Upper lobe of left lung (tissue), 6 donors: ENCODE results near the gene NPSR1. TPM values are rescaled to one million over a fixed set of nuclear protein-coding genes. Genes with fewer than 3 reads are reported as not detected.
A peak's percentile ranks its signal among the peaks of the same experiment; 100 is the strongest.

Experiments used
- ATAC-seq, 2 donors: fragments of 200-7000 bp; cut with Tn5 transposase; one replicate each; pipeline ENCODE4 v1.9.1; 2022; ENCODE audit warnings: mild to moderate bottlenecking in 2 of 2, moderate library complexity in 2 of 2; ENCODE audit not compliant: low FRiP score in 2 of 2
- DNase-seq, 2 donors: peaks; one replicate each; pipeline ENCODE4 v3.0.0-alpha.2; 2019 to 2020
- H3K27ac ChIP-seq, 4 donors: fragments of 200-600 bp; sonication (generic); one replicate each; pipeline ENCODE4 v1.5.1; 2016 to 2019
- H3K27me3 ChIP-seq, 4 donors: fragments of 200-600 bp; sonication (generic); one replicate each; pipeline ENCODE4 v1.5.1; 2017 to 2019
- H3K36me3 ChIP-seq, 4 donors: fragments of 200-600 bp; sonication (generic); one replicate each; pipeline ENCODE4 v1.5.1; 2016 to 2019
- H3K4me1 ChIP-seq, 4 donors: fragments of 200-600 bp; sonication (generic); one replicate each; pipeline ENCODE4 v1.5.1; 2018 to 2019
- H3K4me3 ChIP-seq, 4 donors: fragments of 200-600 bp; sonication (generic); one replicate each; pipeline ENCODE4 v1.5.1; 2017 to 2019; ENCODE audit warnings: mild to moderate bottlenecking in 2 of 4, moderate library complexity in 1 of 4
- H3K9me3 ChIP-seq, 4 donors: fragments of 200-600 bp; sonication (generic); one replicate each; pipeline ENCODE4 v1.5.1; 2018 to 2019
- CTCF ChIP-seq, 6 experiments: fragments of 450-650 bp in 4 of 6; fragments of 200-600 bp in 2 of 6; sonication (generic) in 2 of 6; IDR thresholded peaks; one replicate each; pipeline ENCODE4 v1.5.1; 2016 to 2019; ENCODE audit warnings: antibody characterized with exemption in 6 of 6
- EP300 ChIP-seq, 4 donors: sonication (generic); formaldehyde crosslinking; IDR thresholded peaks; one replicate each; pipeline ENCODE4 v1.5.1; 2017; ENCODE audit warnings: antibody characterized with exemption in 4 of 4, control low read depth in 2 of 4
- POLR2A ChIP-seq, 4 donors: fragments of 450-650 bp; IDR thresholded peaks; one replicate each; pipeline ENCODE4 v1.5.1; 2016 to 2017; ENCODE audit warnings: antibody characterized with exemption in 4 of 4, mild to moderate bottlenecking in 2 of 4
- POLR2AphosphoS5 ChIP-seq, 2 donors: sonication (generic); formaldehyde crosslinking; IDR thresholded peaks; one replicate each; pipeline ENCODE4 v1.5.1; 2017; ENCODE audit warnings: antibody characterized with exemption in 2 of 2
- WGBS, 2 donors: methylation state at CpG; one replicate each; pipeline ENCODE4 v1.1.5; 2017 to 2018; 5-methylcytosine and 5-hydroxymethylcytosine counted together
- total RNA-seq, 6 donors: library from RNA; depleted of rRNA in 4 of 6; stranded (reverse); fragments of >200 nt in 4 of 6; gene quantifications; one replicate each; pipeline versions ENCODE4 v1.1.0 to v1.2.1, GENCODE V29; 2016 to 2021
- donor health status: DM: no; HTN: no; CAD: no; lungs with moderate emphysema.
- donor health status: DM: no; HTN: yes; CAD: no; lungs with severe emphysema.

NPSR1 gene
- total RNA-seq, 6 donors from 2014 or later, result not detected

GRCh38 chr7:34739651-34740300 lies 81.8 kb downstream of the NPSR1 start:
- H3K4me1 ChIP-seq, result no peaks in the 10 kb centered on the region
- H3K4me3 ChIP-seq, result no peak overlapping the region
- ATAC-seq (no peak), DNase-seq (no peak)
- no peaks in the 10 kb centered on the region for H3K27me3 ChIP-seq
- TF ChIP-seq POLR2AphosphoS5 (IDR thresholded peaks at IDR 0.05) (no peak), POLR2A (IDR thresholded peaks at IDR 0.05) (no peak), CTCF (IDR thresholded peaks at IDR 0.05) (no peak), EP300 (IDR thresholded peaks at IDR 0.05) (no peak)
- no peaks in the 10 kb centered on the region for H3K9me3 ChIP-seq
- no peak overlapping the region for H3K27ac ChIP-seq
- no peaks in the 10 kb centered on the region for H3K36me3 ChIP-seq
- WGBS, 2 donors, result 87 to 90% methylated on average over 5 of the region's 5 CpGs

- H3K4me1 ChIP-seq, result no peaks in the 10 kb centered on the region
- ATAC-seq (no peak), DNase-seq (no peak)
- H3K4me3 ChIP-seq, result no peak overlapping the region
- no peaks in the 10 kb centered on the region for H3K9me3 ChIP-seq
- H3K27ac ChIP-seq, result no peak overlapping the region
- no peaks in the 10 kb centered on the region for H3K27me3 ChIP-seq
- TF ChIP-seq EP300 (IDR thresholded peaks at IDR 0.05) (no peak), POLR2AphosphoS5 (IDR thresholded peaks at IDR 0.05) (no peak), POLR2A (IDR thresholded peaks at IDR 0.05) (no peak), CTCF (IDR thresholded peaks at IDR 0.05) (no peak)
- WGBS, 2 donors, result 68 to 73% methylated on average over 1 of the region's 1 CpG
- no peaks in the 10 kb centered on the region for H3K36me3 ChIP-seq
Observed at GRCh38 chr7:34740840-34741239, 82.8 kb downstream of the NPSR1 start.

- H3K9me3 ChIP-seq, result no peaks in the 10 kb centered on the region
- 65 to 67% methylated on average over 8 of the region's 8 CpGs for WGBS, 2 donors
- H3K4me3 ChIP-seq, result no peak overlapping the region
- H3K36me3 ChIP-seq, result no peaks in the 10 kb centered on the region
- DNase-seq, result no peak
- no peak for TF ChIP-seq EP300 (IDR thresholded peaks at IDR 0.05)
- no peak for TF ChIP-seq POLR2A (IDR thresholded peaks at IDR 0.05)
- no peak for TF ChIP-seq POLR2AphosphoS5 (IDR thresholded peaks at IDR 0.05)
- TF ChIP-seq CTCF (IDR thresholded peaks at IDR 0.05), result no peak
- peak overlapping the region in 3 of 4 donors; percentile 48 to 67 (median 55) for H3K27ac ChIP-seq
- H3K27me3 ChIP-seq, result no peaks in the 10 kb centered on the region
- ATAC-seq, result no peak
- peaks cover 6 to 20% (median 12%) of the 10 kb centered on the region in 4 donors for H3K4me1 ChIP-seq
Observed at GRCh38 chr7:34747176-34747781, 89.3 kb downstream of the NPSR1 start.

GRCh38 chr7:34747867-34748727 lies 90.1 kb downstream of the NPSR1 start:
- Histone ChIP-seq H3K27me3 (no peaks in the 10 kb centered on the region), H3K4me3 (no peak overlapping the region), H3K9me3 (no peaks in the 10 kb centered on the region), H3K36me3 (no peaks in the 10 kb centered on the region), H3K4me1 (peaks cover 6 to 20% (median 12%) of the 10 kb centered on the region in 4 donors), H3K27ac (peak overlapping the region; percentile 48 to 67 (median 67))
- TF ChIP-seq CTCF (IDR thresholded peaks at IDR 0.05), result no peak
- peak in 1 of 4 donors; percentile 75 for TF ChIP-seq EP300 (IDR thresholded peaks at IDR 0.05)
- peak; percentile 48 to 65 for TF ChIP-seq POLR2AphosphoS5 (IDR thresholded peaks at IDR 0.05)
- no peak for TF ChIP-seq POLR2A (IDR thresholded peaks at IDR 0.05)
- WGBS, 2 donors, result 35 to 52% methylated on average over 7 to 8 of the region's 8 CpGs
- peak; percentile 69 to 94 for ATAC-seq
- DNase-seq, result peak in 1 of 2 donors; percentile 93
